ENCODE results near the gene C6orf47. TPM values are rescaled to one million over a fixed set of nuclear protein-coding genes. Genes with fewer than 3 reads are reported as not detected.

Gene C6orf47
- total and polyA plus RNA-seq, 2 of the 8 experiments (the other 6 are each of a cell fraction or from before 2014, with no cell fraction given): 4.7 to 14.6 TPM

DNA sequence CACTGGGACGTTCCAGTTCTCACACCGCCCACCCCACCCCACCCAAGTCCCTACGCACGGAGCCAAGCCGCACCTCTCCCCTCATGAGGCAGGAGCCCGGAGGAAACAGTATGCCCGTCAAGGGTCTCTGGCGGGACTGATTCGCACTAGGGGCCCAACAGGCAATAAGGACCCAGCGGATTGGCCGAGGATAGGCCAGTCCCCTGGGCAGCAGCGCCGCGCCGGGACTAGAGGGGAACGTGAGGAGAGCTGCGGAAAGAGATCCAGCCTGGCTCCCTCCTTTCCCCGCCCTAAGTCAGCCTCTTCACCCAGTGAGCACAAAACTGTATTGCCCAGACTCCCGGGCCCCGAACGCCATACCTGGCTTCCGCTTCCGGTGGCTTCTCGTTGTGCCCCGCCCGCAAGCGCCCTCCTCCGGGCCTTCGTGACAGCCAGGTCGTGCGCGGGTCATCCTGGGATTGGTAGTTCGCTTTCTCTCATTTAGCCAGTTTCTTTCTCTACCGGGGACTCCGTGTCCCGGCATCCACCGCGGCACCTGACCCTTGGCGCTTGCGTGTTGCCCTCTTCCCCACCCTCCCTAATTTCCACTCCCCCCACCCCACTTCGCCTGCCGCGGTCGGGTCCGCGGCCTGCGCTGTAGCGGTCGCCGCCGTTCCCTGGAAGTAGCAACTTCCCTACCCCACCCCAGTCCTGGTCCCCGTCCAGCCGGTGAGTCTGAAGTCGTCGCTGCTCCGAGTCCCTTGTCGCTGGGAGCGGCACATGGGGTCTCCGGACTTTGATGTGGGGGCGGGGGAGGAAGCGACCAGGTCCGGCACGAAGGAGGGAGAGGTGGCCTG lies 5.1 kb upstream of the C6orf47 start, which contains the start of gene CSNK2B:
TSS of gene CSNK2B (plus strand) at position 580 of the 836 bp plus-strand sequence. CDS start 752 bp downstream, outside the sequence.
- Histone ChIP-seq H2BK15ac (ENCODE audit: low read length) (peak within 1 kb of the TSS; percentile 93; the same call in 1 of the 2 replicates), H3K4me2 (ENCODE audit: insufficient read depth in 1 of 2, low read depth in 2 of 2, low read length in 2 of 2) (peak within 1 kb of the TSS; percentile 74 to 85), H3K79me2 (ENCODE audit: control insufficient read depth in 1 of 2, insufficient read depth in 2 of 2, low read length in 2 of 2) (peaks cover 0 to 41% of the 10 kb centered on the region in 2 experiments; a peak in 3 of 4 replicates), H3K79me1 (ENCODE audit: low read depth, low read length) (peaks cover 9% of the 10 kb centered on the region), H2BK12ac (ENCODE audit: low read depth, low read length) (peak within 1 kb of the TSS; percentile 30; the same call in 1 of the 2 replicates), H2AFZ (ENCODE audit: low read length) (peak within 1 kb of the TSS; percentile 25; the same call in 1 of the 2 replicates), H4K8ac (ENCODE audit: extremely low read depth, insufficient read depth, low read length) (peak within 1 kb of the TSS; percentile 94), H3K18ac (ENCODE audit: extremely low read depth, low read length) (peak within 1 kb of the TSS; percentile 98), H3K27me3 (replicated peaks in 1 of 4; ENCODE audit: control insufficient read depth in 3 of 4, extremely low read depth in 1 of 4, insufficient read depth in 3 of 4, low read length in 3 of 4) (no peaks in the 10 kb centered on the region), H3K9me3 (ENCODE audit: insufficient read depth in 2 of 2, low read depth in 1 of 2, low read length in 1 of 2) (0 out of 4 replicates have a peak, but pooled peaks cover 0 to under 1% of the 10 kb centered on the region in 2 experiments), H4K5ac (ENCODE audit: insufficient read length, low read depth, low read length) (peak within 1 kb of the TSS; percentile 92), H3K14ac (ENCODE audit: insufficient read length) (no peak within 1 kb of the TSS), H2BK5ac (ENCODE audit: low read depth, low read length) (peak within 1 kb of the TSS; percentile 91), H3K23me2 (ENCODE audit: low read depth, low read length) (peaks cover 10% of the 10 kb centered on the region), H2BK20ac (ENCODE audit: low read length) (no peak within 1 kb of the TSS), H3K4me1 (replicated peaks in 1 of 4; ENCODE audit: control insufficient read depth in 3 of 4, insufficient read depth in 4 of 4, low read length in 3 of 4) (peaks cover 0 to 12% (median 4%) of the 10 kb centered on the region in 4 experiments; a peak in 5 of 7 replicates), H4K91ac (replicated peaks; ENCODE audit: insufficient read length, low read length) (peak within 1 kb of the TSS; percentile 94), H3K4ac (replicated peaks; ENCODE audit: insufficient read length, low read depth, low read length) (peak within 1 kb of the TSS; percentile 96), H3K9ac (replicated peaks in 1 of 4; ENCODE audit: extremely low read depth in 1 of 4, low read depth in 3 of 4, low read length in 3 of 4) (peak within 1 kb of the TSS; percentile 80 to 95 (median 90)), H3K56ac (replicated peaks; ENCODE audit: insufficient read length, low read depth, low read length) (peak within 1 kb of the TSS; percentile 43), H3K27ac (ENCODE audit: low read depth, low read length) (peak within 1 kb of the TSS; percentile 97), H4K20me1 (replicated peaks in 1 of 2; ENCODE audit: control insufficient read depth in 1 of 2, insufficient read depth in 2 of 2, low read length in 2 of 2) (peaks cover 7 to 11% of the 10 kb centered on the region in 2 experiments), H2AK5ac (ENCODE audit: low read depth, low read length) (no peak within 1 kb of the TSS), H2BK120ac (replicated peaks; ENCODE audit: low read depth, low read length) (no peak within 1 kb of the TSS), H3K36me3 (ENCODE audit: control insufficient read depth in 2 of 4, insufficient read depth in 4 of 4, low read length in 3 of 4) (peaks cover 27 to 54% (median 42%) of the 10 kb centered on the region in 4 experiments), H3K23ac (ENCODE audit: insufficient read length) (no peak within 1 kb of the TSS), H3K4me3 (ENCODE audit: extremely low read depth in 1 of 4, insufficient read depth in 2 of 4, low read depth in 3 of 4, low read length in 4 of 4) (peak within 1 kb of the TSS; percentile 88 to 94 (median 91))
- ChIA-PET POLR2A (ENCODE audit: partially characterized antibody) (interaction anchor here (0.6 to 25.5 kb wide), 28 partner anchors 7 to 232 kb away, joined by 3 to 883 read pairs (median 4); partner anchors contain the start of genes AIF1, APOM, ATP6V1G2 and BAG6), CTCF (ENCODE audit: partially characterized antibody) (interaction anchor here (0.5 to 3.8 kb wide), 10 partner anchors 12 to 168 kb away, joined by 3 to 38 read pairs (median 4); partner anchors contain the start of genes APOM and BAG6)
- FAIRE-seq (no peak), DNase-seq (ENCODE audit: low read depth in 1 of 2, low spot score in 2 of 2) (peak; percentile 88 to 91)
- WGBS, 2 experiments (ENCODE audit: extremely low coverage in 1 of 2, insufficient coverage in 1 of 2, insufficient read length in 1 of 2, insufficient replicate concordance in 2 of 2, low coverage in 1 of 2, low lambda C conversion rate in 2 of 2, missing lambda C conversion rate in 1 of 2): 3% methylated on average over 32 of the region's 63 CpGs; no CpG with 5 or more reads in 1 of the 2 experiments
- TF ChIP-seq CREB1 (IDR thresholded peaks at IDR 0.05) (peak; percentile 62), SAP30 (IDR thresholded peaks at IDR 0.05; ENCODE audit: insufficient read depth, insufficient replicate concordance, low read length) (peak; percentile 5), SP4 (IDR thresholded peaks at IDR 0.05; ENCODE audit: low read length) (no peak), RNF2 (IDR thresholded peaks at IDR 0.05; ENCODE audit: borderline replicate concordance, low read depth, low read length, missing control alignments, poor library complexity, severe bottlenecking) (no peak), EGR1 (IDR thresholded peaks at IDR 0.05; ENCODE audit: borderline replicate concordance, low read depth, low read length) (0 out of 2 replicates have a peak, but pooled peaks have one; percentile 38), BCL11A (IDR thresholded peaks at IDR 0.05; ENCODE audit: low read depth in 2 of 2, low read length in 2 of 2) (no peak), USF2 (IDR thresholded peaks at IDR 0.05; ENCODE audit: low read length) (no peak; the same call in 1 of the 2 replicates), TAF7 (optimal IDR thresholded peaks at IDR 0.05; ENCODE audit: borderline replicate concordance, low read depth, low read length) (peak; percentile 94), KDM5A (IDR thresholded peaks at IDR 0.05; ENCODE audit: low read length) (no peak)
